Osteoblast (primary cell): Measurements from ENCODE around the gene PCCB. TPM values are rescaled to one million over a fixed set of nuclear protein-coding genes. Genes with fewer than 3 reads are reported as not detected.

Experiments
- DNase-seq: peaks from one replicate; pipeline ENCODE4 v3.0.0; 2011; ENCODE audit warnings: low spot score, mixed read lengths; ENCODE audit not compliant: insufficient read length; ENCODE audit errors: missing footprints
- H2AFZ ChIP-seq: 2 replicates; pipeline ENCODE4 v1.6.0; 2011; ENCODE audit warnings: mild to moderate bottlenecking, low read length
- H3K27ac ChIP-seq: 2 replicates; pipeline ENCODE4 v1.5.1; 2011; ENCODE audit warnings: mild to moderate bottlenecking, low read depth, low read length, moderate library complexity
- H3K27me3 ChIP-seq: 2 replicates; pipeline ENCODE4 v1.6.0; 2012; ENCODE audit warnings: mild to moderate bottlenecking, control low read depth, inconsistent platforms, low read length, moderate library complexity; ENCODE audit not compliant: insufficient read depth
- H3K36me3 ChIP-seq: 2 replicates; pipeline ENCODE4 v1.5.1; 2011; ENCODE audit warnings: mild to moderate bottlenecking, low read length, control low read depth, moderate library complexity; ENCODE audit not compliant: insufficient read depth
- H3K4me1 ChIP-seq: 2 replicates; pipeline ENCODE4 v1.5.1; 2011; ENCODE audit warnings: mild to moderate bottlenecking, low read length, control low read depth, moderate library complexity; ENCODE audit not compliant: insufficient read depth
- H3K4me2 ChIP-seq: 2 replicates; pipeline ENCODE4 v1.6.0; 2011; ENCODE audit warnings: mild to moderate bottlenecking, low read length; ENCODE audit not compliant: insufficient read depth
- H3K4me3 ChIP-seq: fragments of 200-600 bp; sonication (generic); 3 replicates; pipeline ENCODE4 v1.5.1; 2012; ENCODE audit warnings: mild to moderate bottlenecking, low read length, inconsistent platforms; ENCODE audit not compliant: insufficient read depth
- H3K79me2 ChIP-seq: 2 replicates; pipeline ENCODE4 v1.6.0; 2012; ENCODE audit warnings: mild to moderate bottlenecking, low read length, control low read depth, inconsistent platforms; ENCODE audit not compliant: insufficient read depth
- H3K9me3 ChIP-seq: 2 replicates; pipeline ENCODE4 v1.5.1; 2011; ENCODE audit warnings: low read depth, low read length, control low read depth
- H4K20me1 ChIP-seq: 2 replicates; pipeline ENCODE4 v1.6.0; 2012; ENCODE audit warnings: mild to moderate bottlenecking, low read length, control low read depth; ENCODE audit not compliant: insufficient read depth
- CTCF ChIP-seq: IDR thresholded peaks from 2 replicates; pipeline ENCODE4 v1.5.1; 2011; ENCODE audit warnings: mild to moderate bottlenecking, low read depth, low read length, moderate library complexity; ENCODE audit errors: extremely low read depth
- total RNA-seq: library from RNA; depleted of rRNA; stranded (reverse); fragments of >200 nt; gene quantifications from 2 replicates; pipeline ENCODE4 v1.2.3, GENCODE V29; 2012

Gene PCCB
- total RNA-seq, 1 donor, result 53.9 TPM

DNA sequence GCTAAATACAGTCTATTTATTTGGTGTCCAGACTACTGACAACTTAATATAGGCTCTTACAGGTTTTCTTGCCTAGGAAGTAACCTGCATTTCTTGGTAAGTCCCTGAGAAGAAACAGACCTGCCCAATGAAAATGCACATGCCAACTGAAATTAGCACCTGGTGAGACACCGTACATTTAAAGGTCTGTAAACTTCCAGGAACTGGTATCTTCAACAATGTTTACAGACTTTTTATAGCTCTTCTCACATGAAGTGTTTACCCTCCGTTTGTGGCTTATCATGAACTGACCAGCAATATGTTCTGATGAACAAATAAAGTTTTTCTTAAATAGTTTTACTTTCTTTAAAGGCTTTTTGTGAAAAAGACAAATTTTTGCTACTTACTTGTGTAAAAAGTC, 93.3 kb downstream of the PCCB start:
- H2AFZ ChIP-seq, result no peak overlapping the region
- H3K27me3 ChIP-seq, result no peaks in the 10 kb centered on the region
- peak overlapping the region; percentile 21 for H3K4me2 ChIP-seq
- H4K20me1 ChIP-seq, result no peaks in the 10 kb centered on the region
- H3K4me1 ChIP-seq, result peaks cover 16% of the 10 kb centered on the region
- no peak for DNase-seq
- H3K9me3 ChIP-seq, result no peaks in the 10 kb centered on the region
- H3K36me3 ChIP-seq, result peaks cover 3% of the 10 kb centered on the region
- TF ChIP-seq CTCF, result no peak
- no peaks in the 10 kb centered on the region for H3K79me2 ChIP-seq
- peak overlapping the region; percentile 78 for H3K27ac ChIP-seq
- no peak overlapping the region for H3K4me3 ChIP-seq

DNA sequence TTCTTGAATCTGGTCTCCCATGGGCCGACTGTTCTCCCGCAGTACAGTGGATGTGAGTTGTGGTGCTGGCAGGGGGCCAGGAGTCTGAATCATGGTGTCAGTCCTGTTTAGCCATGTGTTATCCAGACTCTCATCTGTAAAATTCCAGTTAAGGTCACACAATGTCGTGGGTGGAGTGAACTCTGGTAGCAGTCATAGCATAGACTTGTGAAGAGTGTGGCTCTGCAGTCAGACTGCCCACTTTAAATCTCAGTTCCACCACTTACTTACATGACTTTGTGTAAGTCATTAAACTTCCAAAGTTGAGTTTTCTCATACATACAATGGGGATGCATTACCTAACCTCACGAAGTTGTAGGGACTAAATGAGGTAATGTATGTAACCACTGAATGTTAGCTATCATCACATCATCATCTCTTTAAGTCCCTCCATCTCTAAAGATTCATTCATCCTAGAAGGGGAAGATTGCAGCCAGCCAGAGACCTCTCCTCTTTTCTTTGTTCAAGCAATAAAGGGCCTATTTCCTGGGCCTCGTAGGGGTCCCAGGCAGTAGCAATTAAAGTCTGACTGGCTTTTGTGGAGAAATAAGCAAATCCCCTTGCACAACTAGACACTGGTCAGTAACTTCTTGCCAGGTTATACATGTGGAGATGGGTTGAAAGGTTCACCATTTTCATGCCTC, 93.9 kb downstream of the PCCB start:
- peak; percentile 72 for DNase-seq
- H3K27me3 ChIP-seq, result no peaks in the 10 kb centered on the region
- H3K4me1 ChIP-seq, result peaks cover 16% of the 10 kb centered on the region
- peaks cover 3% of the 10 kb centered on the region for H3K36me3 ChIP-seq
- no peak overlapping the region for H2AFZ ChIP-seq
- no peaks in the 10 kb centered on the region for H4K20me1 ChIP-seq
- H3K4me3 ChIP-seq, result peak overlapping the region; percentile 12
- H3K9me3 ChIP-seq, result no peaks in the 10 kb centered on the region
- H3K27ac ChIP-seq, result peak overlapping the region; percentile 78
- H3K79me2 ChIP-seq, result no peaks in the 10 kb centered on the region
- no peak for TF ChIP-seq CTCF
- peak overlapping the region; percentile 21 for H3K4me2 ChIP-seq

- Histone ChIP-seq H3K27ac (no peak overlapping the region), H3K9me3 (no peaks in the 10 kb centered on the region), H3K27me3 (no peaks in the 10 kb centered on the region), H3K4me1 (peaks cover 34% of the 10 kb centered on the region), H4K20me1 (no peaks in the 10 kb centered on the region), H3K4me3 (no peak overlapping the region), H3K4me2 (no peak overlapping the region), H3K36me3 (peaks cover 3% of the 10 kb centered on the region), H2AFZ (no peak overlapping the region), H3K79me2 (no peaks in the 10 kb centered on the region)
- no peak for TF ChIP-seq CTCF
- no peak for DNase-seq
Measured at GRCh38 chr3:136346486-136346885, 96.3 kb downstream of the PCCB start.

DNA sequence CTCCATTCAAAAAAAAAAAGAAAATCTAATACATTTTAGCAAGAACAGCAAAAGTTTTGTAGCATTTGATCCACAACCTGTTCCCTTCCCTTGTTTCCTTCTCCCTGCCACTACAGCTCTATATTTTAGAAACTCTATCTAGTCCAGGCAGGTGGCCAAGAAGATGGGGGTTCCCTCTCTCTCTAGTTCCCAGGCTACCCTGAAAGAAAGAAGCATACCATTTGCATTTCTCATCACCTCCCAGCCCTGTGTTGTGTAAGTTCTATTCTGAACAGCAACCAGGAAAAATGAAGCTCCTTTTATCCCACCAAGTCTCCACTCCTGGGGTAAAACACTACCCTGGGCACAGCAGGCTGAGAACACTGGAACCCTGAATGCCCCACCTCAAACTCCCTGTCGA, 100.0 kb downstream of the PCCB start:
- H3K9me3 ChIP-seq, result no peaks in the 10 kb centered on the region
- H3K4me2 ChIP-seq, result peak overlapping the region; percentile 68
- H3K4me1 ChIP-seq, result peaks cover 21% of the 10 kb centered on the region
- H4K20me1 ChIP-seq, result no peaks in the 10 kb centered on the region
- H3K27ac ChIP-seq, result peak overlapping the region; percentile 96
- H3K36me3 ChIP-seq, result peaks cover 3% of the 10 kb centered on the region
- TF ChIP-seq CTCF, result no peak
- H2AFZ ChIP-seq, result peak overlapping the region; percentile 67
- no peaks in the 10 kb centered on the region for H3K27me3 ChIP-seq
- no peaks in the 10 kb centered on the region for H3K79me2 ChIP-seq
- DNase-seq, result peak; percentile 86
- peak overlapping the region; percentile 36 for H3K4me3 ChIP-seq
